ENCODE data around the gene YWHAG. TPM values are rescaled to one million over a fixed set of nuclear protein-coding genes. Genes with fewer than 3 reads are reported as not detected.

YWHAG gene
- total RNA-seq, 2 donors from 2014 or later = 104 to 121 TPM

DNA sequence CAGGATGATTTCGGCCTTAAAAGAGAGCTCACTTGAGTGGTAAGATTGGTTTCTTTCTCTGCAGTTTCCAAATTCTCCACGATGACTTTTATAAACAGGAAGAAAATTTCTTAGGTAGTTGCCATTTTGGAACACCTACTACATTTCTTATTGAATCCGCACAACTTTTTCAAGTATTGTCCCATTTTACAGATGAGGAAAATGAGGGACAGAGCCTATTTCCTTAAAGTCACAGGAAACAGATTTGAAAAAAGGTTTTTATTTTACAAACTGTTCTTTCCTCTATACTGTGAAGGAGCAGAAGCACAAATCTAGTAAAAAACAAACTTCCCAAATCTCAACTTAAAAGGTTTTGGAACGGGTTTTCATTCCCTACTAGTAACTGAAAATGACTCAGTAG is 2.7 kb downstream of the YWHAG start:
- Histone ChIP-seq H3K4me1 (peaks cover 7% of the 10 kb centered on the region), H3K9me3 (no peaks in the 10 kb centered on the region), H3K27ac (no peak overlapping the region), H3K4me3 (no peak overlapping the region), H3K9ac (ENCODE audit: low read depth in 2 of 2, low read length in 2 of 2) (no peak overlapping the region), H3K27me3 (no peaks in the 10 kb centered on the region), H3K36me3 (no peaks in the 10 kb centered on the region)
- intact Hi-C loops (cut with DNase I) = no loop called here
- DNase-seq = no peak
- TF ChIP-seq, protein P1, sequence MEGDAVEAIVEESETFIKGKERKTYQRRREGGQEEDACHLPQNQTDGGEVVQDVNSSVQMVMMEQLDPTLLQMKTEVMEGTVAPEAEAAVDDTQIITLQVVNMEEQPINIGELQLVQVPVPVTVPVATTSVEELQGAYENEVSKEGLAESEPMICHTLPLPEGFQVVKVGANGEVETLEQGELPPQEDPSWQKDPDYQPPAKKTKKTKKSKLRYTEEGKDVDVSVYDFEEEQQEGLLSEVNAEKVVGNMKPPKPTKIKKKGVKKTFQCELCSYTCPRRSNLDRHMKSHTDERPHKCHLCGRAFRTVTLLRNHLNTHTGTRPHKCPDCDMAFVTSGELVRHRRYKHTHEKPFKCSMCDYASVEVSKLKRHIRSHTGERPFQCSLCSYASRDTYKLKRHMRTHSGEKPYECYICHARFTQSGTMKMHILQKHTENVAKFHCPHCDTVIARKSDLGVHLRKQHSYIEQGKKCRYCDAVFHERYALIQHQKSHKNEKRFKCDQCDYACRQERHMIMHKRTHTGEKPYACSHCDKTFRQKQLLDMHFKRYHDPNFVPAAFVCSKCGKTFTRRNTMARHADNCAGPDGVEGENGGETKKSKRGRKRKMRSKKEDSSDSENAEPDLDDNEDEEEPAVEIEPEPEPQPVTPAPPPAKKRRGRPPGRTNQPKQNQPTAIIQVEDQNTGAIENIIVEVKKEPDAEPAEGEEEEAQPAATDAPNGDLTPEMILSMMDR (IDR thresholded peaks at IDR 0.05) = no peak

DNA sequence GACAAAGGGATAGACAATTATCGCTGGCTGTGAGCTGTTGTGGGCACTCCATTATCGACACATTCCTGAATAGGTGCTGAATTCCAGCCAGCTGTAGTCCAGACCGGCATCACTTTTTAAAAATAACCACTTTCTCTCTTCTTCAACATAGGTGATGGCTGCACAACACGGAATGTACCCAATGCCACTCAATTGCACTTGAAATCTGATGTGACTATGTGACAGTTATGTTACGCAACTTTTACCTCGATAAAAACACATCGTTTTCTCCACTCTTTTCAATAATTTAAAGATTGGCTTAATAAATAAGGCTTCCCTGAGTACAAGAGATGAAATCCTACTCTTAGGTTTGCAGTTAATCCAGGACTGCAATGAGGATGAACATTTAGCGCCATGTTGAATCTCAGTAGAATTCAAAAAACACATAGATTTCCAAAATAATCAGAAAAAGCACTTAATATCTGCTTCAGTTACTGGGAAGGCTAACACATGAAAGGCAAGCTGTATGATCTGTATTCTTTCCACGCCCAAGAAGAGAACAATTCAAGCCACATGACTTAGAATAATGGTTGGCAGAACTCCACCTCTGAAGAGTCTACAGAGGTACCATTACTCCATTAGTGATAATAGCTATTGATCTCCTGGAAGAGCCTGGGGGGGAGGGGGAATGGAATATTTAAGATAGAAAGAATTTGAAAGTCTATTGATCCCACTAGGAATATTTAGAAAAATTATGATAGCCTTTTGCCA is 3.6 kb downstream of the YWHAG start:
- TF ChIP-seq, protein P1 (IDR thresholded peaks at IDR 0.05) = no peak
- Histone ChIP-seq H3K27me3 (no peaks in the 10 kb centered on the region), H3K27ac (no peak overlapping the region), H3K4me1 (peaks cover 7% of the 10 kb centered on the region), H3K9me3 (no peaks in the 10 kb centered on the region), H3K4me3 (no peak overlapping the region), H3K9ac (ENCODE audit: low read depth in 2 of 2, low read length in 2 of 2) (no peak overlapping the region), H3K36me3 (no peaks in the 10 kb centered on the region)
- intact Hi-C loops (cut with DNase I) = no loop called here
- DNase-seq = no peak

DNA sequence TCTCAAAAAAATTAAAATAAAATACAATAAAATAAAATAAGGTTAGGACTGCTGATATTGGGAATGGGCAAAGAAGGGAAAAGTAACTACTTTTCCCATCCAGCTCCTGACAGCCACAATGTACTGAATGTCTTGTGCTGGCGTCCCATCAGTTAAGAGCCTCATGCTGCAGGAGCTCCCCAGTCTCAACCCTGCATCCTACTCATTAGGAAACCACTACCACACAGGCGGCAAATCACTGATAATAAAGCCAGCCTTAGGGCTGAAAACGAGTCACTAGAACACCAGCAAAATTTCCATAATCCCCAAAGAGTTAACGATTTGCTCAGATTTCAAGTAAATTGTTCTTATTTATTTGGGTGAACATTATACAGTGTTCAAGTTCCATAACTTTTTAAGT is 4.3 kb downstream of the YWHAG start:
- Histone ChIP-seq H3K4me1 (peaks cover 7% of the 10 kb centered on the region), H3K27me3 (no peaks in the 10 kb centered on the region), H3K36me3 (peaks cover 3% of the 10 kb centered on the region), H3K9ac (ENCODE audit: low read depth in 2 of 2, low read length in 2 of 2) (no peak overlapping the region), H3K27ac (no peak overlapping the region), H3K4me3 (no peak overlapping the region), H3K9me3 (no peaks in the 10 kb centered on the region)
- intact Hi-C loops (cut with DNase I) = no loop called here
- DNase-seq = no peak
- TF ChIP-seq, protein P1 (IDR thresholded peaks at IDR 0.05) = no peak

DNA sequence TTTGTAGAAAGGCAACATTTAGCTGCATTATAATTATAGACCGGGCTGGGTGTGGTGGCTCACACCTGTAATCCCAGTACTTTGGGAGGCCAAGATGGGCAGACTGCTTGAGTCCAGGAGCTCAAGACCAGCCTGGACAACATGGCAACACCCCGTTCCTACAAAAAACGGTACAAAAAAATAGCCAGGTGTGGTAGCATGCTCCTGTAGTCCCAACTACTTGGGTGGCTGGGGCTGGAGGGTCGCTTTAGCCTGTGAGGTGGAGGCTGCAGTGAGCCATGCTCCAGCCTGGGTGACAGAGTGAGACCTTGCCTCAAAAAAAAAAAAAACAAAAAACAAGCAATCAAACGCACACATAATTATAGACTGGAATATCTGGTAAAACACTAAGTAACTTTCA is 5.0 kb downstream of the YWHAG start:
- no peak for DNase-seq
- Histone ChIP-seq H3K4me3 (no peak overlapping the region), H3K9me3 (no peaks in the 10 kb centered on the region), H3K36me3 (peaks cover 4% of the 10 kb centered on the region), H3K4me1 (peaks cover 7% of the 10 kb centered on the region), H3K27me3 (no peaks in the 10 kb centered on the region), H3K9ac (ENCODE audit: low read depth in 2 of 2, low read length in 2 of 2) (no peak overlapping the region), H3K27ac (no peak overlapping the region)
- TF ChIP-seq, protein P1 (IDR thresholded peaks at IDR 0.05) = no peak
- intact Hi-C loops (cut with DNase I) = no loop called here

DNA sequence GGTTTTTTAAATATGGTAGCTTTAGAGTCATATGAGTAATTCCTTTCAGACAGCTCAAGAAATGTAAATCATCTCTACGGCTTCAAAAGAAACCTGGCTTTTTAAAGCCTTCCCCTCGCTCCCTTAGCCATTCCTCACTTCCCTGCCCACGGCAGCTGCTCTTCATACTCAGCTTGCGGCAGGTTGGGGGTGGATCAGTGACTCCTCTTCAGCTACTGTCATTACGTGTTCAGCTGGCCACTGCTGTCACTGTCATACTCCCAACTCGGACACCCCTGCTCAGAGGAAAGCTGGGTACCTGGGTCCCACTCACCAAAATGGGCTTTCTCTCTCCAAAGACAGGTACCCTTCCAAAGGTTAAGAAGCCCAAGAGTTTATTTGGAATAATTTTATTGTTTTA is 6.6 kb downstream of the YWHAG start:
- intact Hi-C loops (cut with DNase I) = no loop called here
- TF ChIP-seq, protein P1 (IDR thresholded peaks at IDR 0.05) = no peak
- H3K9ac ChIP-seq (ENCODE audit: low read depth in 2 of 2, low read length in 2 of 2) = no peak overlapping the region
- no peak overlapping the region for H3K4me3 ChIP-seq
- peaks cover 7% of the 10 kb centered on the region for H3K4me1 ChIP-seq
- peaks cover 4% of the 10 kb centered on the region for H3K36me3 ChIP-seq
- no peak for DNase-seq
- H3K27ac ChIP-seq = no peak overlapping the region
- H3K9me3 ChIP-seq = no peaks in the 10 kb centered on the region
- H3K27me3 ChIP-seq = no peaks in the 10 kb centered on the region

Data from colonic mucosa (tissue), 4 donors.